ENCODE results near the gene PPA1.

PPA1 gene

DNA sequence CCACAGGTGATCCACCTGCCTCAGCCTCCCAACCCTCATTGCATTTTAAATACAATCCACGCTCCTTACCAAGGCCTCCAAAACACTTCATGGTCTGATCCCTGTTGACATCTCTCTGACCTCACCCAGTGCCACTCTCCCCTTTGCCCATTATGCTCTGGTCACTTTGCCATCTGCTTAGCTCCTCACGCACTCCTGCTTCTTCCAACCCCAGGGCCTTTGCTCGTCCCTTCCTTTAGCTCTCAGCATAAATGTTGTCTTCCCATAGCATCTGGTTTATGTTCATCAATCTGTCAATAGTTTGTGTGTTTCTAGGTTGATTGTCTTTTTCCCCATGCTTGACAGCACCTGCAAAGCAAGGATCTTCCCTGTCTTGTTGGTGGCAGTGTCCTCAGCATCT, 36.5 kb upstream of the PPA1 start:
- ATAC-seq: no peak
- TF ChIP-seq CSDC2 (CRISPR knock-in tag; IDR thresholded peaks at IDR 0.05) (no peak), ZNF8 (CRISPR knock-in tag; IDR thresholded peaks at IDR 0.05) (no peak), PPARA (CRISPR knock-in tag; IDR thresholded peaks at IDR 0.05; ENCODE audit: borderline replicate concordance) (no peak), ZFP30 (CRISPR knock-in tag; IDR thresholded peaks at IDR 0.05) (no peak), ARNTL (CRISPR knock-in tag; IDR thresholded peaks at IDR 0.05; ENCODE audit: borderline replicate concordance, low read depth) (no peak), ZNF70 (CRISPR knock-in tag; IDR thresholded peaks at IDR 0.05) (no peak), OSR1 (CRISPR knock-in tag; IDR thresholded peaks at IDR 0.05) (no peak), TOX (CRISPR knock-in tag; IDR thresholded peaks at IDR 0.05; ENCODE audit: borderline replicate concordance) (no peak)
- TF ChIP-seq, protein P1, sequence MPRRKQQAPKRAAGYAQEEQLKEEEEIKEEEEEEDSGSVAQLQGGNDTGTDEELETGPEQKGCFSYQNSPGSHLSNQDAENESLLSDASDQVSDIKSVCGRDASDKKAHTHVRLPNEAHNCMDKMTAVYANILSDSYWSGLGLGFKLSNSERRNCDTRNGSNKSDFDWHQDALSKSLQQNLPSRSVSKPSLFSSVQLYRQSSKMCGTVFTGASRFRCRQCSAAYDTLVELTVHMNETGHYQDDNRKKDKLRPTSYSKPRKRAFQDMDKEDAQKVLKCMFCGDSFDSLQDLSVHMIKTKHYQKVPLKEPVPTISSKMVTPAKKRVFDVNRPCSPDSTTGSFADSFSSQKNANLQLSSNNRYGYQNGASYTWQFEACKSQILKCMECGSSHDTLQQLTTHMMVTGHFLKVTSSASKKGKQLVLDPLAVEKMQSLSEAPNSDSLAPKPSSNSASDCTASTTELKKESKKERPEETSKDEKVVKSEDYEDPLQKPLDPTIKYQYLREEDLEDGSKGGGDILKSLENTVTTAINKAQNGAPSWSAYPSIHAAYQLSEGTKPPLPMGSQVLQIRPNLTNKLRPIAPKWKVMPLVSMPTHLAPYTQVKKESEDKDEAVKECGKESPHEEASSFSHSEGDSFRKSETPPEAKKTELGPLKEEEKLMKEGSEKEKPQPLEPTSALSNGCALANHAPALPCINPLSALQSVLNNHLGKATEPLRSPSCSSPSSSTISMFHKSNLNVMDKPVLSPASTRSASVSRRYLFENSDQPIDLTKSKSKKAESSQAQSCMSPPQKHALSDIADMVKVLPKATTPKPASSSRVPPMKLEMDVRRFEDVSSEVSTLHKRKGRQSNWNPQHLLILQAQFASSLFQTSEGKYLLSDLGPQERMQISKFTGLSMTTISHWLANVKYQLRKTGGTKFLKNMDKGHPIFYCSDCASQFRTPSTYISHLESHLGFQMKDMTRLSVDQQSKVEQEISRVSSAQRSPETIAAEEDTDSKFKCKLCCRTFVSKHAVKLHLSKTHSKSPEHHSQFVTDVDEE (CRISPR knock-in tag; IDR thresholded peaks at IDR 0.05): no peak

DNA sequence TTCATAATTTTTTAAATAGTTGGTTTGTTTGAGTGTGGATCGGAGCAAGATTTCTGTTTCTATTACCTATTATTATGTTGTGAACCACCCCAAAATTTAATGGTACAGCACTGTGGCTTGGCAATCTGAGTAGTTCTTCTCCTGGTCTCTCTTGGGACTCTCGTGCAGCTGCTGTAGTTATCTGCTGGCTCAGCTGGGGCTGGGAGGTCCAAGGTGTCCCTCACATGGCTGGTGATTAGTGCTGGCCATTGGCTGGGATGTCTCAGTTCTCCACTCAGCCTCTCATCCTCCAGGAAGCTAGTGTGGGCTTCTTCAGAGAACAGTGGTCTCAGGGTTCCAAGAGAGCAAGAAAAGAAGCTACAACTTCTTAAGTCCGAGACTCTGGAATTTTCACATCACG, 35.1 kb upstream of the PPA1 start:
- no peak for ATAC-seq
- no peak for TF ChIP-seq ZFP30 (CRISPR knock-in tag; IDR thresholded peaks at IDR 0.05)
- no peak for TF ChIP-seq ZFP3 (CRISPR knock-in tag; IDR thresholded peaks at IDR 0.05)
- TF ChIP-seq ZNF565 (CRISPR knock-in tag; conservative IDR thresholded peaks at IDR 0.05; ENCODE audit: low read depth): no peak

DNA sequence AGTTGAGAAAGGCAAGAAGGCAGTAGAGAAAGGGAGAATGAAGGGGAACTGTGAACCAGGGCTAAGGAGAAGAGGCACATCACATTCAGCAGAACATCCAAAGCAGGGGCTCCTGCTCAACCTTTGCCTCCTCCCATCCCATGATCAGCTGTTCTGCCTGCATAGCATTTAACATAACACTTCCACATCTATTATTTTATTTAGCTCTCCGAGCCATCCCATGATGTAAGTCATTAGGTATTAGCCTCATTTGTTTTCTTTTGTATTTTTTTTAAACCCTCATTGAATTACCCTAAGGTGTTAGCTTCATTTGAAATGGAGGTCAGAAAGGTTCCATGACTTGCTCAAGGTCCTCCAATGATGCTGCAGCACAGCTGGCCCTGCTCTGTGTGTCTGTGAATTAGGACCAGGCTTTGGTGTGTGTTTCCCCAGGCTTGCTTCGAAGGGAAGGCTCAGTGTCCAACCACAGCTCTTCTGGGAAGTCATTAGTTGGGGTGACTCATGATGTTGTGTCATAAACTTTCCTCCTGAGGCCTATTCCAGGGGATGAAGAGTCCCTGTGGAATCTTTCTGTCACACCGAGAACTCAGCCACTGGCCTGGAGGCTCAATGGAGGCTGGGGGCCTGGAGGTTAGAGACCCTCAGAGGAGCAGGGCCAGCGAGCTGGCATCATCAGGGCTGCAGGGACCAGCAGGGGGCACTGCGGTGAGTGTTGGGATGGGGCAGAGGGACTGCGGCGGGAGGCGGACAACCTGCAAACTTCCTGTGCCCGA, 34.1 kb upstream of the PPA1 start:
- peak; percentile 92 for ATAC-seq

DNA sequence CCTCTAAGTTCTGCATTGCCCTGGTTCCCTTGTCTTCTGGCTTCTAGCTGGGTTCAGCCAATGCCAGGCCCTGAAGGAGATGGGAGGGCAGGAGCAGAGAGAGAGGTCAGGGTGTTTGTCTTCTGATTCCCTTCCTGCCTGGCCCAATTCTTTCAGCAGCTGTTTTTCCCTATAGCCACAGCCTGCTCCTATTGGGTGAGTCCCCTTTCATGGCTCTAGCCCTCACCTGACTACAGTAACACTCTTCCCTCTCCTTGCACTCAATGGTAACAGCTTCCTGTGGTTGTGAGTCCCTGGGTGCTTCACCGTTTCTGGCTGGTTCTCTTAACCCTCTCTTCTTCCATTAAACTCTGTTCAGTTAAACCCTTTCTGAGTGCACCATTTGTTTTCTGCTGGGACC, 33.5 kb upstream of the PPA1 start:
- TF ChIP-seq, protein P2, sequence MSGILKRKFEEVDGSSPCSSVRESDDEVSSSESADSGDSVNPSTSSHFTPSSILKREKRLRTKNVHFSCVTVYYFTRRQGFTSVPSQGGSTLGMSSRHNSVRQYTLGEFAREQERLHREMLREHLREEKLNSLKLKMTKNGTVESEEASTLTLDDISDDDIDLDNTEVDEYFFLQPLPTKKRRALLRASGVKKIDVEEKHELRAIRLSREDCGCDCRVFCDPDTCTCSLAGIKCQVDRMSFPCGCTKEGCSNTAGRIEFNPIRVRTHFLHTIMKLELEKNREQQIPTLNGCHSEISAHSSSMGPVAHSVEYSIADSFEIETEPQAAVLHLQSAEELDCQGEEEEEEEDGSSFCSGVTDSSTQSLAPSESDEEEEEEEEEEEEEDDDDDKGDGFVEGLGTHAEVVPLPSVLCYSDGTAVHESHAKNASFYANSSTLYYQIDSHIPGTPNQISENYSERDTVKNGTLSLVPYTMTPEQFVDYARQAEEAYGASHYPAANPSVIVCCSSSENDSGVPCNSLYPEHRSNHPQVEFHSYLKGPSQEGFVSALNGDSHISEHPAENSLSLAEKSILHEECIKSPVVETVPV (CRISPR knock-in tag; IDR thresholded peaks at IDR 0.05): no peak
- TF ChIP-seq ESRRG (CRISPR knock-in tag; IDR thresholded peaks at IDR 0.05): no peak
- TF ChIP-seq GLIS3 (CRISPR knock-in tag; IDR thresholded peaks at IDR 0.05): no peak
- TF ChIP-seq BACH2 (CRISPR knock-in tag; IDR thresholded peaks at IDR 0.05; ENCODE audit: borderline replicate concordance): no peak
- TF ChIP-seq, protein P1 (CRISPR knock-in tag; IDR thresholded peaks at IDR 0.05): no peak
- TF ChIP-seq, protein P3, sequence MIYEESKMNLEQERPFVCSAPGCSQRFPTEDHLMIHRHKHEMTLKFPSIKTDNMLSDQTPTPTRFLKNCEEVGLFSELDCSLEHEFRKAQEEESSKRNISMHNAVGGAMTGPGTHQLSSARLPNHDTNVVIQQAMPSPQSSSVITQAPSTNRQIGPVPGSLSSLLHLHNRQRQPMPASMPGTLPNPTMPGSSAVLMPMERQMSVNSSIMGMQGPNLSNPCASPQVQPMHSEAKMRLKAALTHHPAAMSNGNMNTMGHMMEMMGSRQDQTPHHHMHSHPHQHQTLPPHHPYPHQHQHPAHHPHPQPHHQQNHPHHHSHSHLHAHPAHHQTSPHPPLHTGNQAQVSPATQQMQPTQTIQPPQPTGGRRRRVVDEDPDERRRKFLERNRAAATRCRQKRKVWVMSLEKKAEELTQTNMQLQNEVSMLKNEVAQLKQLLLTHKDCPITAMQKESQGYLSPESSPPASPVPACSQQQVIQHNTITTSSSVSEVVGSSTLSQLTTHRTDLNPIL (CRISPR knock-in tag; IDR thresholded peaks at IDR 0.05; ENCODE audit: low read depth): no peak
- no peak for ATAC-seq

More for the DNA sequence above, 34.1 kb upstream of the PPA1 start:
- no peak for TF ChIP-seq OSR1 (CRISPR knock-in tag; IDR thresholded peaks at IDR 0.05)
- TF ChIP-seq ARNTL (CRISPR knock-in tag; IDR thresholded peaks at IDR 0.05; ENCODE audit: borderline replicate concordance, low read depth): no peak
- no peak for TF ChIP-seq ZFP30 (CRISPR knock-in tag; IDR thresholded peaks at IDR 0.05)
- no peak for TF ChIP-seq ESRRG (CRISPR knock-in tag; IDR thresholded peaks at IDR 0.05)
- TF ChIP-seq ZC3H10 (CRISPR knock-in tag; IDR thresholded peaks at IDR 0.05): no peak
- TF ChIP-seq, protein P4, sequence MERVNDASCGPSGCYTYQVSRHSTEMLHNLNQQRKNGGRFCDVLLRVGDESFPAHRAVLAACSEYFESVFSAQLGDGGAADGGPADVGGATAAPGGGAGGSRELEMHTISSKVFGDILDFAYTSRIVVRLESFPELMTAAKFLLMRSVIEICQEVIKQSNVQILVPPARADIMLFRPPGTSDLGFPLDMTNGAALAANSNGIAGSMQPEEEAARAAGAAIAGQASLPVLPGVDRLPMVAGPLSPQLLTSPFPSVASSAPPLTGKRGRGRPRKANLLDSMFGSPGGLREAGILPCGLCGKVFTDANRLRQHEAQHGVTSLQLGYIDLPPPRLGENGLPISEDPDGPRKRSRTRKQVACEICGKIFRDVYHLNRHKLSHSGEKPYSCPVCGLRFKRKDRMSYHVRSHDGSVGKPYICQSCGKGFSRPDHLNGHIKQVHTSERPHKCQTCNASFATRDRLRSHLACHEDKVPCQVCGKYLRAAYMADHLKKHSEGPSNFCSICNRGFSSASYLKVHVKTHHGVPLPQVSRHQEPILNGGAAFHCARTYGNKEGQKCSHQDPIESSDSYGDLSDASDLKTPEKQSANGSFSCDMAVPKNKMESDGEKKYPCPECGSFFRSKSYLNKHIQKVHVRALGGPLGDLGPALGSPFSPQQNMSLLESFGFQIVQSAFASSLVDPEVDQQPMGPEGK (CRISPR knock-in tag; IDR thresholded peaks at IDR 0.05; ENCODE audit: borderline replicate concordance): no peak

Data from SK-N-SH treated with all-trans-retinoic acid at 6 μM for 48 hours (cell line).